ENCODE measurements around the gene AUTS2. TPM values are rescaled to one million over a fixed set of nuclear protein-coding genes. Genes with fewer than 3 reads are reported as not detected.

AUTS2 gene
- total and polyA plus RNA-seq, 10 of the 15 experiments (the other 5 are each of a cell fraction or from before 2014, with no cell fraction given): 6.4 to 55.6 (median 21.6) TPM

- TF ChIP-seq KAT2A (conservative IDR thresholded peaks at IDR 0.05; ENCODE audit: control insufficient read depth, low read depth, low read length) (no peak), RAD51 (IDR thresholded peaks at IDR 0.05) (peak; percentile 66; the same call in 1 of the 2 replicates), BHLHE40 (IDR thresholded peaks at IDR 0.05; ENCODE audit: borderline replicate concordance in 1 of 2, low read depth in 2 of 2, low read length in 1 of 2) (peak; percentile 88 to 91), ATF7 (IDR thresholded peaks at IDR 0.05; ENCODE audit: low read depth) (peak; percentile 78), SIX5 (IDR thresholded peaks at IDR 0.05; ENCODE audit: low read depth, low read length, severe bottlenecking) (no peak), GABPA (IDR thresholded peaks at IDR 0.05; ENCODE audit: low read depth) (peak; percentile 32; the same call in 1 of the 2 replicates), TARDBP (IDR thresholded peaks at IDR 0.05; ENCODE audit: borderline replicate concordance) (no peak), RELA (IDR thresholded peaks at IDR 0.05; ENCODE audit: borderline replicate concordance, partially characterized antibody) (no peak), POLR2AphosphoS2 (IDR thresholded peaks at IDR 0.05; ENCODE audit: low read depth, low read length) (no peak), SMAD5 (IDR thresholded peaks at IDR 0.05; ENCODE audit: low read depth) (no peak), NR2C2 (IDR thresholded peaks at IDR 0.05; ENCODE audit: borderline replicate concordance, control insufficient read depth, insufficient read length, low read depth) (no peak), ZZZ3 (IDR thresholded peaks at IDR 0.05; ENCODE audit: control insufficient read depth, insufficient read length, low read depth) (no peak), ZBTB40 (IDR thresholded peaks at IDR 0.05; ENCODE audit: borderline replicate concordance) (no peak), MEF2B (IDR thresholded peaks at IDR 0.05; ENCODE audit: partially characterized antibody, poor library complexity, severe bottlenecking) (peak; percentile 88), CHD2 (IDR thresholded peaks at IDR 0.05; ENCODE audit: borderline replicate concordance, low read depth, low read length) (peak; percentile 51; the same call in 1 of the 2 replicates), HCFC1 (IDR thresholded peaks at IDR 0.05; ENCODE audit: low read length) (no peak), NR2F1 (conservative IDR thresholded peaks at IDR 0.05) (peak; percentile 94), WRNIP1 (IDR thresholded peaks at IDR 0.05; ENCODE audit: borderline replicate concordance, low read depth, low read length) (no peak), ZNF274 (IDR thresholded peaks at IDR 0.05; ENCODE audit: insufficient read depth, insufficient read length) (no peak), NFYA (IDR thresholded peaks at IDR 0.05; ENCODE audit: borderline replicate concordance, low read depth, low read length) (no peak), ESRRA (IDR thresholded peaks at IDR 0.05; ENCODE audit: low read length) (no peak), RB1 (IDR thresholded peaks at IDR 0.05; ENCODE audit: borderline replicate concordance) (no peak), PBX3 (IDR thresholded peaks at IDR 0.05; ENCODE audit: insufficient replicate concordance, low read depth, low read length) (peak; percentile 46), MYC (IDR thresholded peaks at IDR 0.05; ENCODE audit: insufficient read depth, insufficient read length, insufficient replicate concordance, low read length, severe bottlenecking) (no peak), SMC3 (IDR thresholded peaks at IDR 0.05; ENCODE audit: borderline replicate concordance, low read length) (no peak; the same call in 1 of the 2 replicates)
- TF ChIP-seq, protein P1, sequence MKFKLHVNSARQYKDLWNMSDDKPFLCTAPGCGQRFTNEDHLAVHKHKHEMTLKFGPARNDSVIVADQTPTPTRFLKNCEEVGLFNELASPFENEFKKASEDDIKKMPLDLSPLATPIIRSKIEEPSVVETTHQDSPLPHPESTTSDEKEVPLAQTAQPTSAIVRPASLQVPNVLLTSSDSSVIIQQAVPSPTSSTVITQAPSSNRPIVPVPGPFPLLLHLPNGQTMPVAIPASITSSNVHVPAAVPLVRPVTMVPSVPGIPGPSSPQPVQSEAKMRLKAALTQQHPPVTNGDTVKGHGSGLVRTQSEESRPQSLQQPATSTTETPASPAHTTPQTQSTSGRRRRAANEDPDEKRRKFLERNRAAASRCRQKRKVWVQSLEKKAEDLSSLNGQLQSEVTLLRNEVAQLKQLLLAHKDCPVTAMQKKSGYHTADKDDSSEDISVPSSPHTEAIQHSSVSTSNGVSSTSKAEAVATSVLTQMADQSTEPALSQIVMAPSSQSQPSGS (IDR thresholded peaks at IDR 0.05; ENCODE audit: low read length): peak; percentile 85
Measured at GRCh38 chr7:69696054-69696591, 97.8 kb downstream of the AUTS2 start (continued).

Measured in GM12878 (cell line).